Adrenal gland (tissue), 12 donors: ENCODE data around the gene CLEC18A. TPM values are rescaled to one million over a fixed set of nuclear protein-coding genes. Genes with fewer than 3 reads are reported as not detected.
A peak's percentile ranks its signal among the peaks of the same experiment; 100 is the strongest.

Experiments
- DNase-seq, 7 donors: peaks; one replicate each; pipeline ENCODE4 v3.0.0-alpha.2; 2019 to 2020
- H3K27ac ChIP-seq, 5 donors: fragments of 200-600 bp; sonication (generic) in 4 of 5; 1 replicate in 3 of 5; 2 replicates in 2 of 5; pipeline versions ENCODE4 v1.5.1 to v1.8.0; 2016 to 2020; ENCODE audit warnings: mild to moderate bottlenecking in 1 of 5
- H3K27me3 ChIP-seq: fragments of 200-600 bp; 2 replicates; pipeline ENCODE4 v1.8.0; 2021
- H3K36me3 ChIP-seq, 2 donors: fragments of 200-600 bp; replicated peaks in 1 of 2; 1 replicate in 1 of 2; 2 replicates in 1 of 2; pipeline versions ENCODE4 v1.5.1 to v1.8.0; 2018 to 2022
- H3K4me1 ChIP-seq, 2 donors: fragments of 200-600 bp; replicated peaks in 1 of 2; 1 replicate in 1 of 2; 2 replicates in 1 of 2; pipeline versions ENCODE4 v1.5.1 to v1.8.0; 2018 to 2021
- H3K4me3 ChIP-seq, 4 donors: fragments of 200-600 bp; sonication (generic) in 3 of 4; one replicate each; pipeline ENCODE4 v1.5.1; 2016 to 2018
- H3K9me3 ChIP-seq, 3 donors: fragments of 200-600 bp; sonication (generic) in 1 of 3; replicated peaks in 1 of 3; 1 replicate in 2 of 3; 2 replicates in 1 of 3; pipeline versions ENCODE4 v1.5.1 to v1.8.0; 2016 to 2021
- CTCF ChIP-seq, 6 experiments: fragments of 450-650 bp in 4 of 6; fragments of 200-600 bp in 2 of 6; sonication (generic) in 1 of 6; IDR thresholded peaks; 1 replicate in 5 of 6; 2 replicates in 1 of 6; pipeline versions ENCODE4 v1.5.1 to v1.8.0; 2016 to 2021; ENCODE audit warnings: antibody characterized with exemption in 6 of 6, mild to moderate bottlenecking in 2 of 6, moderate library complexity in 1 of 6
- POLR2A ChIP-seq, 2 donors: fragments of 450-650 bp; IDR thresholded peaks; one replicate each; pipeline ENCODE4 v1.6.1; 2017; ENCODE audit warnings: antibody characterized with exemption in 2 of 2, mild to moderate bottlenecking in 2 of 2, moderate library complexity in 1 of 2
- WGBS, 4 donors: extraction: QIAGEN DNeasy Blood & Tissue Kit in 2 of 4; methylation state at CpG; one replicate each; pipeline versions ENCODE4 v1.1.5 to v1.1.7; 2013 to 2017; 5-methylcytosine and 5-hydroxymethylcytosine counted together
- intact Hi-C, 2 donors: fragments of 100-400 bp; cut with DNase I; formaldehyde crosslinking; loops; one replicate each; pipeline versions ENCODE4 v1.14.1 to v1.15.0; 2022 to 2023
- polyA plus RNA-seq, 3 donors: library from polyadenylated mRNA; stranded (reverse); fragments of 200-250 nt in 2 of 3; fragments of 350-450 nt in 1 of 3; fragmentation: Illumina TruSeq in 1 of 3; extraction: RNeasy Lipid Tissue Mini Kit (QIAGEN cat#74804) in 1 of 3; gene quantifications; one replicate each; pipeline ENCODE4 v1.2.3, GENCODE V29; 2013 to 2014
- total RNA-seq, 9 donors: library from RNA; depleted of rRNA in 4 of 9; stranded (reverse); fragments of >200 nt in 4 of 9; fragments of 120-200 nt in 1 of 9; fragmentation: NEBNext Ultra II Directional in 1 of 9; extraction: Animal tissue kit (Norgen Biotek cat#: 25700) in 1 of 9; gene quantifications; one replicate each; pipeline versions ENCODE4 v1.1.0 to v1.2.4, GENCODE V29; 2013 to 2023
- donor health status: healthy with polysubstance abuse.
- donor health status: Bipolar disorder and iron deficiency.
- donor health status: DM: yes; HTN: yes; CAD: no.
- donor health status: DM: no; HTN: no; CAD: no.
- donor health status: DM: no; HTN: no; CAD: no.
- donor health status: DM: yes; HTN: yes; CAD: no.

The CLEC18A gene
- total and polyA plus RNA-seq, 12 donors = 1.0 to 8.0 (median 2.9) TPM

GRCh38 chr16:69932691-69933392 is 18.3 kb upstream of the CLEC18A start:
- TF ChIP-seq POLR2A (IDR thresholded peaks at IDR 0.05) (no peak), CTCF (IDR thresholded peaks at IDR 0.05) (no peak)
- Histone ChIP-seq H3K4me3 (no peak overlapping the region), H3K4me1 (peaks cover 2 to 6% of the 10 kb centered on the region in 2 donors), H3K27ac (no peak overlapping the region), H3K9me3 (no peaks in the 10 kb centered on the region), H3K27me3 (no peaks in the 10 kb centered on the region), H3K36me3 (peaks cover 0 to 79% of the 10 kb centered on the region in 2 donors)
- intact Hi-C loops = loop anchor here in 1 of 2 donors (5.0 kb wide), 1 partner anchor 136 kb away; no protein-coding TSS in a partner anchor
- WGBS, 4 donors = 85 to 92% (median 89%) methylated on average over 27 of the region's 27 CpGs
- peak in 2 of 7 donors; percentile 3 to 41 for DNase-seq

DNA sequence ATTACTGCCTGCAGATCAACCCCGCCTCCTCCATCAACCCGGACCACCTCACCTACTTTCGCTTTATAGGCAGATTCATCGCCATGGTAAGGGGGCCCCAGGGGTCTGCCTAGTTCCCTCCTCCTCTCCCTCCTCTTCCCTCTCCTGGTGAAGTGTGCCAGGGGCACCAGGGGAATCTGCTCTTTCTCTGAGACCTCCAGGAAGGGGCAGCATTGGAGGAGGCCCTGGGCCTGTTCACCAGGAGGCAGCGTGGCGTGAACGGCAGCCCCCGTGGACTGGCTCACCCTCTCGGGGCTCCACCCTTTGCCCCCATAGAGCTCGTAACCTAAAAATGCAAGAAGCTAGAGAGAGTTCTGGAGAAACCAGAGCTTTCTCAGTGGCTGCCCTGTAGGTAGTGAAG is 17.1 kb upstream of the CLEC18A start:
- peaks cover 0 to 90% of the 10 kb centered on the region in 2 donors for H3K36me3 ChIP-seq
- H3K4me1 ChIP-seq = no peaks in the 10 kb centered on the region
- WGBS, 4 donors = 81 to 89% (median 83%) methylated on average over 8 to 10 of the region's 10 CpGs
- no peak overlapping the region for H3K27ac ChIP-seq
- no peaks in the 10 kb centered on the region for H3K27me3 ChIP-seq
- peak in 2 of 7 donors; percentile 1 to 29 for DNase-seq
- H3K4me3 ChIP-seq = no peak overlapping the region
- no peaks in the 10 kb centered on the region for H3K9me3 ChIP-seq
- intact Hi-C loops = loop anchor here in 1 of 2 donors (5.0 kb wide), 1 partner anchor 137 kb away; no protein-coding TSS in a partner anchor
- no peak for TF ChIP-seq POLR2A (IDR thresholded peaks at IDR 0.05)
- no peak for TF ChIP-seq CTCF (IDR thresholded peaks at IDR 0.05)

- intact Hi-C loops = loop anchor here in 1 of 2 donors (5.0 kb wide), 1 partner anchor 137 kb away; no protein-coding TSS in a partner anchor
- 95 to 98% (median 96%) methylated on average over 17 of the region's 17 CpGs for WGBS, 4 donors
- peak in 1 of 7 donors; percentile 2 for DNase-seq
- no peaks in the 10 kb centered on the region for H3K9me3 ChIP-seq
- peaks cover 0 to 91% of the 10 kb centered on the region in 2 donors for H3K36me3 ChIP-seq
- no peaks in the 10 kb centered on the region for H3K4me1 ChIP-seq
- TF ChIP-seq POLR2A (IDR thresholded peaks at IDR 0.05) = no peak
- TF ChIP-seq CTCF (IDR thresholded peaks at IDR 0.05) = no peak
- H3K27ac ChIP-seq = no peak overlapping the region
- H3K4me3 ChIP-seq = no peak overlapping the region
- H3K27me3 ChIP-seq = no peaks in the 10 kb centered on the region
These were observed 16.4 kb upstream of the CLEC18A start for GRCh38 chr16:69934751-69935150.

DNA sequence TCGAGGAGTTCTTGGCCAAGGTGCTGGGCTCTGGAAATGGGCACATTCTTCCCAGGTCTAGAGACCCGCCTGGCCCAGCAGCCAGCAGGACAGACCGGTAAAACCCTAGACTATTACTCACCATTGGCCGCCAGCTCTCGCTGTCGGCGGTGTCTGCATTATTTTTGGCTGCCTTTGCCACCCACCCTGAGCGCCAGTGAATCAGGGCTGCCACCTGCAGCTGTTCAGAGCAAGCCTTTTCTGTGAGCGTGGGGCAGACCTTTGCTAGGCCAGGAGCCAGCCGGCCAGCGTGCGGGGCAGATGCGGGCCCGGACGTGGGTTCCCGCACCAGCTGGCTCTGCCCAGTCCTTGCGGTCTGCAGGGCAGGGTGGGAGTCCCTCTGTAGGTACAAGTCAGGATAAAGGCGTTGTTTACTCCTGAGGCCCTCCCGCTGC is 15.8 kb upstream of the CLEC18A start:
- H3K36me3 ChIP-seq = peaks cover 0 to 95% of the 10 kb centered on the region in 2 donors
- H3K4me3 ChIP-seq = no peak overlapping the region
- H3K27ac ChIP-seq = no peak overlapping the region
- peak in 2 of 7 donors; percentile 2 to 3 for DNase-seq
- no peaks in the 10 kb centered on the region for H3K27me3 ChIP-seq
- WGBS, 4 donors = 91 to 96% (median 94%) methylated on average over 9 to 19 of the region's 19 CpGs
- intact Hi-C loops = no loop called here
- no peaks in the 10 kb centered on the region for H3K9me3 ChIP-seq
- no peak for TF ChIP-seq POLR2A (IDR thresholded peaks at IDR 0.05)
- no peak for TF ChIP-seq CTCF (IDR thresholded peaks at IDR 0.05)
- no peaks in the 10 kb centered on the region for H3K4me1 ChIP-seq
